Stimulated activated CD4-positive, alpha-beta T cell treated with anti-CD3 and anti-CD28 coated beads, Interleukin-1b, Interleukin-23, amount 100 ng/mL, for 1 hour (primary cell): ENCODE results near the gene MYO1C.
A peak's percentile ranks its signal among the peaks of the same experiment; 100 is the strongest.
"Not testable (repeated sequence)": the region's sequence is repeated elsewhere in the genome, so short reads cannot be mapped to it uniquely, and the experiment has no call there.

ENCODE experiments used
- DNase-seq, 2 donors: peaks; one replicate each; pipeline ENCODE4 v3.0.0-alpha.2; 2020; ENCODE audit warnings: low read depth in 2 of 2

MYO1C gene

DNA sequence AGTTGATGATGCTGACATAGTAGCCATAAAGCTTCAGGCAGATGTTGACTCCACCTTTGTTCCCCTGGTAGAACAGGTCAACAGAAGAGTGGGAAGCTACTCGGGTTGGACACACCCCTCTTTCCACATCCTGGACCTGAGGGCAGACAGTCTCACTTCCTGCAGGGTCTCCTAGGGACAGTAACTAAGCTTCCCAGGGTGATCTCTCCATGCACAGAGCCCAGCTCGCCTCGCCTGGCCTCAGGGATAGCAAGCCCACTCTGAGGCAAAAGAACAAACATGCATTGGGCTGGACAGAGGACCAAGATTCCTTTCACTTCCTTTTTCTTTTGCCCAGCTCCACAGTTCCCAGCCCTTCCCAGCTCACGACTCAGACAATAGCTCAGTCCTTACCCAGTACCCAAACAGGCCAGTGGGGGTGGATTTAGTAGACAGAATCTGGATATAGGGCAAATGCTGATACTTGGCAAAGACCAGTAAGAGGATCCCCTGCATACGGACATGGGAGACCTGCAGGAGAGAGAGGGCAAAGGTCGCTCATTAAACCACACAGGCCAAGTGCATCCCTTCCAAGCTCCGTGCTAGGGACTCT lies 16.9 kb upstream of the MYO1C start:
- DNase-seq = no peak

DNA sequence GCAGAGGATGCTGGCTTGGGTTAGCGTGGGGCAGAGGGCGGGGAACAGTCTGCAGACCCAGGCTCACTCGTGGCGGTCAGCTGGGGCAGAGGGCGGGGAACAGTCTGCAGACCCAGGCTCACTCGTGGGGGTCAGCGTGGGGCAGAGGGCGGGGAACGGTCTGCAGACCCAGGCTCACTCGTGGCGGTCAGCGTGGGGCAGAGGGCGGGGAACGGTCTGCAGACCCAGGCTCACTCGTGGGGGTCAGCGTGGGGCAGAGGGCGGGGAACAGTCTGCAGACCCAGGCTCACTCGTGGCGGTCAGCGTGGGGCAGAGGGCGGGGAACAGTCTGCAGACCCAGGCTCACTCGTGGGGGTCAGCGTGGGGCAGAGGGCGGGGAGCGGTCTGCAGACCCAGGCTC lies 16.2 kb upstream of the MYO1C start:
- DNase-seq = not testable (repeated sequence)

DNA sequence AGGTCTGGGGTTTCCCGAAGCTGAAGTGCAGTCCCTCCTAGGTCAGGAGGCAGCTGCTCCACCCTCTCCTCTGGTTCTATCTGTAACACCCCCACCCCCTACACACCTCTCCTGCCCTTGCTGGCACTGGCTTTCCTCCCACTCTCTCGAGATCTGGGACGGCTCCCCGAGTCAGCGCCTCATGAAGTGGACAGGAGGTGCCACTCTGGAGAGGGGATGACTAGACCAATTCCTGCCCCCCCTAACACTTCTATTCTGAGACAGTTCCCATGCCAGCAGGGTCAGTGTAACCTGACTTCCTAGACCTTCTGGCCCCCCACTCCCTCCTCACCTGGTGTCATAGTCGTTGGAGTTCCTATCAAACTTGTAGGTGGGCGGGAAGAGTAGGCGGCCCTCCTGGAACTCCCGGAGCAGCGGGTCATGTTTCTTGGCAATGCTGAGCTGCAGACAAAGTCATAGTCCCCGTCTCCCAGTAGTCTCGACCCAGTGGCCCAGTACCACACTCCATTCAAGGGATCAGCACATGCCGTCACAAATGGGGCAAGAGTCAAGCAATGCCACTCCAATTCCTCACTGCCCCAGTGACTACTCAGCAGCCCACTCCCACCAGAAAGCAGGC lies 14.3 kb upstream of the MYO1C start:
- DNase-seq = no peak

DNA sequence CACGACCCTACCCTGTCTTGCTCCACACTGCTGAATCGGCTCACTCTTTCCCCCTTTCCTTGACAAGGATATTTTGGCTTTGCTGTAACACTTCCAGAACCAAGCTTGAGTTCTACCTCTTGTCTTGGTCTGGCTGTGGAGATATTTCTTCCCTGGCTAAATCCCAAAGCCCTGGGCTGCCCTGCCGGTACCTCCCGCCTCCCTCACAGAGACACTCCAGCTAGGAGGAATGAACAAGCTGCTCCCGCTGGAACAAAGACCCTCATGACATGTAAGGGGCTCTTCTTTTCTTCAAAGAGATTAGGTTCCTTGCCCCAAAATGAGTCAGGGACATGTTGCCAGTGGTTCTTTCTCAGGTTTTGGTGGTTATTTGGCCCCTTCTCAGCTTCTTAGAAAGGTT lies 13.1 kb upstream of the MYO1C start:
- no peak for DNase-seq

DNA sequence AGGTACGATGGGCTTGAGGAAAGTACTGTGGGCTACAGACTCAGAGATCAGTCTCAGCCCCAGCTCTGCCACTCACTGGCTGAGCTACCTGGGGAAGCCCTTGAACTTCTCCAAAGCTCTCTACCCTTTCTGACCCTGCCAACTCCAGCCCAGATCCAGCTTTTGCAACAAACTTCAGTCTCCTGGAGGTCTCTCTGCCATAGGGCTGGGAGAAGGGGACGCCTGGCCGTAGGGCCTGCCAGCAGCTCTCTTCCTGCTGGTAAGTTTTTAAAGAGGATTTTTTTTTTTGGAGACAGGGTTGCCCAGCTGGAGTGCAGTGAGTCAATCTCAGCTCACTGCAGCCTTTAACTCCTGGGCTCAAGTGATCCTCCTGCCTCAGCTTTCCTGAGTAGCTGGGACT lies 12.4 kb upstream of the MYO1C start:
- DNase-seq = no peak

DNA sequence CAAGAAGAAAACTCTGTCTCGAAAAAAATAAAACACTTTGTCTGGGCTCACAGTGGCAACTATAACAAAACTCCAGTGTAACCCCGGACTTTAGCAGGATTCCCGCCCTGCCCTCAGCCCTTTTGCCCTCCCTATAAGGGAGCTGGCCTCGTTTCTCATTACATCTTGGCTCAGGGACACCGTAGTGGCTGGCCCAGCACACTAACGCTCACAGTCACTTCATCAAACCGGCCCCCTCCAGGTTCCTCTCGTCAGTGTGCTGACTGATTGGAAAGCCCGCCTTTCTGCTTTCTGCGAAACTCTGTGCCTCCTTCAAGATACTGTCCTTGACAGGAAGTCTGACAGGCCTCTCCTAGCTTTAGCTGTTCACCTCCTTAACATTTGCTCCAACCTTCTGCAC lies 11.2 kb upstream of the MYO1C start:
- no peak for DNase-seq

DNA sequence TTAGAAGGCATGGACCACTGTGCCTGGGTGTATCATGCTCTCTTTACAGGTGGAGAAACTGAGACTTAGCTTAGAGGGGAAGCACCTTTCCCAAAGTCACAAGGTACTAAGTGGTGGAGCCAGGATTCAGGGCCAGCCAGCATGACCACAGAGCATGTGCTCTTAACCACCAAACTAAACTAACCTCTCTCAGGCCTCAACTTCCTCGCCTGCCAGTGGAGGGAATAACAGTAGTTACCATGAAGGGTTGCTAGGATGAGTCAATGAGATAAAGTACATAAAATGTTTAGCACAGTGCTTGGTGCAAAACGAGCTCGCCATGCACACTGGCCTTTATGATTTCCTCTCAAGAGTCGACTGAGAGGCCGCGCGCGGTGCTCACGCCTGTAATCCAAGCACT lies 6.4 kb upstream of the MYO1C start:
- DNase-seq = no peak

DNA sequence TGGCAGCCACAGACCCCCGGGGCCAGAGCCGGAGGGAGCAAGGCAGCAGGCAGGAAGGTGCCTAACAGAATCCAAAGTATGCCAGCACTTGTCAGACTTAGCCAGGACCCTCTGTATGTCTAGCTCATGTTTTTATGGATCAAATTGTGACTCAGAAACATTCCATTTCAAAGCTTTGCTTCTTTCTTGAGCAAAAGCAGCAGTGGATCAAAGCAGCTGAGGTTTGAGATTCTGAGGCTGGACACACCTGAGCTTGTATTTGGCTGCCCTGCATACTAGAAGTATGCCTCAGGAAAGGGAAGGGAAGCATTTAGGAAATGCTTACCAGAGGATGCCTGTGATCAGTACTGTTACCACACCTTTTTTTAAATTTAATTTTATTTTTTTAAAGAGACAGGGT lies 5.7 kb upstream of the MYO1C start:
- DNase-seq = no peak

DNA sequence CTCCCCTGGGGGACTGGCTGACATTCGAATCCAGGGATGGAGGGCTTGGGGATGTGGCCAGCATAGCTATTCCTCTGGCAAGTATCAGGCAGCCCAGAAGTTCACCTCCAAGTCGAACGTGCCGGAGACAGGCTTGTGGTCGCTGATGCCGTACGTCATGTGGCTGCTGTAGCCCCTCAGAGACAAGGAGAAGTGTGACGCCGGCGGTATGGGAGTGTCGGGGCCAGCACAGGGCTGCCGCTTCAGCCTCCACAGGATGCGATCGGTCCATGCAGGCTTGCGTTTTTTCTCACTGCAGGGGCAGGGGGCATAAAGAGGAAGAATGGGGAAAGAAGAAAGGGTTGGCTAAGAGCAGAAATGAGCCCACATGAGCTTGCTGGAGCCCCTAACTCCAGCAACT lies 5.3 kb upstream of the MYO1C start:
- DNase-seq = no peak

DNA sequence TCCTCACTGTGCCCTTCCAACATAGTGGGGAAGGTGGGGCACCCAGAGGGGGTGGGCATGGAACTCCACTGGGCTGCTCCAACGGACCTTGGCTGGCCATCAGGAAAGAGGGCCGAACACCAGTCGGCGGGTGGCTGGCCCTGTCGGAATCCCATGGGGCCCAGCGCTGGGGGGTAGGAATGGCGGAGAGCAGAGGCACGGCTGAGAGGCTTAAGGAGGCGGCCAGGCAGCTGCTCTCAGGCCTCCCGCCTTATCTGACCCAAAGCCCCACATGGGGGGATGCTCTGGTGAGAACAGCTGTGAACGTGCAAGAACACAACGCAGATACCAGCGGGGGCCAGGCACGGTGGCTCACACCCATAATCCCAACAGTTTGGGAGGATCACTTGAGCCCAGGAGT lies 4.4 kb upstream of the MYO1C start:
- DNase-seq = no peak

DNA sequence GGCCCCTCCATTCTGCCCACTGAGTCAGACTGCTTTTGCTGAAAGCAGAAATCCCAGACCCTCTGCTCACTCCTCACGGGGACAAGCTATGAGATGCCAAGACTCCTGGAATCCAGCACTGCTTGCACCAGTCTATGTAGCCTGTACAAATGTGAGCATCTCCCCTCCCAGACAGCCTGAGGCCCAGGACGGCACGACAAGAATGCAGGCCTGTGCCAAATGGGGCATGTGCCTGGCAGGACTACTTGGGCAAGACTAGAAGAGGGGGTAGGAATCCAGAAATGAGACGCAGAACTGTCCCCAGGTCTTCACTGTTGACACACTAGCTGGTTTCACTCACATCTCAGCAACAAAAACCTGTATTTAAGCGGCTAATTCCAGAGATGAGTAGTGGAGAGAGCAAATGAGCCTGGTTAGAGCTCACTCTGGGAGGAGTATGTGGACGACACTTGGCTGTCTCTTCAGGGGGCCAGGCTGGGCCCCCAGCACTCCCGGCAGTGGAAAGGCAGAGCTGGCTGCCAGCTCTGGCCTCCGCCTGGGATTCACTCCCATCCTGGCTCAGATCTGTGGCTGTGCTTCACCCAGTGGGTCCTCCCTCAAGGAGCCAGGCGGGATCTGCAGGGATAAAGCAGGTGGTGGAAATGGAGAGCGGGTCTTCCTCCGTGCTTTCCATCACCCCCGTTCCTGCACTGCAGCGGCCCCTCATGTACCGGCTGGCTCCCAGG lies 2.9 kb upstream of the MYO1C start:
- DNase-seq = no peak

DNA sequence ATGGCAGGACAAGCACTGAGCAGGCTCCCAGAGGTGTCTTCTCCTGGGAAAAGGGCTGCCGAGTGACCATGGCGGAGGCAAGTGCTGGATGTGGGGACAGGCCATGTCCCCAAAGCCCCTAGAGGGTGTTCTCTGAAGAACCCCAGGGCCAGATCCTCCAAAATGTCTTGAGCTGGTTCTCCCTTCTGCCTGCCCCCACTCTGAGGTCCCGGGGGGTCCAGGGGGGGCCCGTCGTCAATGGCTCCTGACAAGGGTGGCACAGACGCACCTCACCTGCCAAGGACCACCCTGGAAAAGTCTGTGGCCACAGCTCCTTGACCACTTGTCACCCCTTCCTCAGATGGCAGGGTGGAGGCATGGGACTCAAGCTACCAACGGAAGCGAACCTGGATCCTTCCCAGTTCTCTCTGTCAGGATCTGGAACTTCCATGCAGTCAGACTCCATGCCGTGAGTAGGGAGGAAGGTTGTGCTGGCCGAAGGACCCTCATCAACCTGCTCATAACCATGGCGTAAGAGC lies 2.3 kb upstream of the MYO1C start:
- DNase-seq = no peak

DNA sequence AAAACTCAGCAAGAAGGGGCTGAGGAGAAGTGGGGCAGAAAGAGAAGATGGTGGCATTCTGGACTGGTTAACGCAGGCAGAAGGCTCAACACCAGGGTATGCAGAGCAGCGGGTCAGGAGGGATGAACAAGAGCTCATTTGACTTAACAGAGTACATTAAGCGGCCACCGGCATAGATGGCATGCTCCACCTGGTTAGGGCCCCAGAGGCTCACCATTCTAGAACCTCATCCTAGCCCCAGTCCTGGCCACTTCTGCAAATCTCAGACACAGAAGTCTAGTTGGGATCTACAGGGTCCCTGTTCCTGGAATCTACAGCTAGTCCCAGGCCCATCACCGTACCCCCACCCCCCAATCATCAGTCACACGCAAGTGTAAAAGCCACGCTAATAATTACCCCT lies 1.7 kb upstream of the MYO1C start:
- no peak for DNase-seq

DNA sequence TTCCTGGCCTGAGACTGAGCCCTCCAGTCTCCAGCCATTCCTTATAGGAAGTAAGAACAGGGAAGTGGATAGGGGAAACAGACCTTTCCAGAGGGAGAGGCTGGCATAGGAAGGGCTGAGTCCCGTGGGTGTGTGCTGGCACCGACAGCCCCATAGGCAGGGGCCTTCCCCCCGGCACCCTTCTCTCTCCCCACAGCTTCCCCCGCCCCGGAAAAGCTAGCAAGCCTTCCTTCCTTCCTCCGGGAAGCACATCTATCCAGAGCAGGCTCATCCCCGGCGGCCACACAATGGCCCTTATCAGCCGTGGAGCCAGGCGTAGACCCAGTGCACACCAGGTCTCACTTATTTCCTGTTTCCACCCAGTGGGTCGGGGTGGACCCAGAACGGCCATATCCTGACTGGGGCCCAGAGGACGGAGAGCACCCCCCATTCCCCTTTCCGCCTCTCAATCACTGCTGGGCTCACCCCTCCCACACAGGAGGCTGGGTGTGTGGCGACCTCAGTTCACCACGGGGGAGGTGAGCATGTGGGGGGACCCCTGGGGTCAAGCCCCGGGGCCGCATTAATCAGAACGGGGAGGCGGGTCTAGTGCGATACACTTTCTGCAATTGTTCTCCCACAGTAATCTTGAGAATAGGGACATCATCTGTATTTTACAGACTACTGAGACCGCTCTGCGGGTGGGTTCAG lies 950 bp upstream of the MYO1C start:
- no peak for DNase-seq

DNA sequence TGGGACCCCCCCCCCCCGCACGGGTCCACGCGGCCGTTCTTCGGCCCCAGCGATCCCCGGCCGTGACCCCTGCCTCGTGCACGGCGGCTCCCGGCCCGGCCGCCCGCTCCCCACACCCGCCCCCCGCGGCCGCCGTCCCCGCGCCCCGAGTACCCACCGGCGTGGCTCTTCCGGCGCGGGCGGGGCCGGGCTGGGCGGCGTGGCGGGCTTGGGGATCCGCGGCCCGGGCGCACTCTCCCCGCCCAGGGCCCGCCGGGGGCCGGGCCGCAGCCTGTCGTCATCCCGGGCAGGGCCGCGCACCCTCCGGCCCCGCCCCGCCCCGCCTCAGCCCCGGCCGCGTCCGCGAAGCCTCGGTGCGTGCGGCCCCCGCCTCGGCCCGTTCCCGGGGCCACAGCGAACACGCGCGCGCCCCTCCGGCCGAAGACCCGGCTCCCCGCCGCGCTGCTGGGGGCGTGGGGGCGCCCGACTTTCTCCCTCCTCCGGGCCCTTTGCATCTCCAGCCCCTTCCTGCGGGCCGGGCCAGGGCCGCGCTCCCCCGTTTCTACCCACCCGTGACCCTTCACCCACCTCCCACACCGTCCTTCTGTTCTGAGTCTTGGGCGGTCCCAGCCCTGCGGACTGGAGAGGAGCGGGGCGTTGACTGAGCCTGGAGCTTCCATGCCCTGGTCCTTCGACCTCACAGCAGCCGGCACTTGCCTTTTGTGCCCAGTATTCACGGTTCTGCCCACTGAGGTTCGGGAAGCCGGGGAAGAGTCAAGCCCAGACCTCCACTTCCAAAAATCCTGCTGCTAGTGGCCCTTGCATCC lies 840 bp downstream of the MYO1C start:
- no peak for DNase-seq

DNA sequence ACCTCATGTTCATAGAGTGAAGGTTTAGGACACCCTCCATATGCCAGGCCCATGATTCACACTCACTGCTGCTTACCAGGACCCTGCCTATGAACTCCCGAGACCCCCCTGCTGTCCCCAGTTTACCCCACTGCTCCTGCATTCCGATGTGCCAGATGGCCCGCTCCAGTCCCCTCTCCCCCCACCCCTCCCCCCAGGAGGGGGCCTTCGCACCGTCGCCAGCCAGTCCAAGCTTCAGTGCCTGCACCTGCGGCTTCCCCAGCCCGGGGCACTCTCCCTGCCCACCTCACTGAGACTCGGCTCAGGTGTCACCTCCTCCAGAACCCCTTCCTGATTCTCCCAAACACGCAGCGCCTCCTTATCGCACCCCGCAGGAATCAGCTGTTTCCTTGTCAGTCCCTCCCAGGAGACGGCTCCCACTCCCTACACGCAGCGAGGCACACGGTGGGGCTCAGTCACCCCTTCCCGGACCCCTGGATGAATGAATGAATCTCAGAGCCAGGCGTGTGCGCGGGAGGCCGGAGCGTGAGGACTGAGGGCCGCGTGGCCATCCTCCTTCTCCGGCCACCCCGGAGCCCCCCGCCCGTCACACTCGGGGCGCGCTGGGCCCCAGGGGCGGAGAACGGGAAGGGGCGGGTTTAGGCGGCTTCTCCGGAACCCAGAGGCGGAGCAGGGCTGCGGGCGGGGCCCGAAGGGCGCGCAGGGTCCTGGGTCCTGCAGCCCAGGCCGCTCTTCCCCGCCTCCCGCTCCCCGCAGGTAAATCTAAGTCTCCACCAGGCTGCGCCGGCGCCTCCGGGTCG lies 1.6 kb downstream of the MYO1C start:
- no peak for DNase-seq

DNA sequence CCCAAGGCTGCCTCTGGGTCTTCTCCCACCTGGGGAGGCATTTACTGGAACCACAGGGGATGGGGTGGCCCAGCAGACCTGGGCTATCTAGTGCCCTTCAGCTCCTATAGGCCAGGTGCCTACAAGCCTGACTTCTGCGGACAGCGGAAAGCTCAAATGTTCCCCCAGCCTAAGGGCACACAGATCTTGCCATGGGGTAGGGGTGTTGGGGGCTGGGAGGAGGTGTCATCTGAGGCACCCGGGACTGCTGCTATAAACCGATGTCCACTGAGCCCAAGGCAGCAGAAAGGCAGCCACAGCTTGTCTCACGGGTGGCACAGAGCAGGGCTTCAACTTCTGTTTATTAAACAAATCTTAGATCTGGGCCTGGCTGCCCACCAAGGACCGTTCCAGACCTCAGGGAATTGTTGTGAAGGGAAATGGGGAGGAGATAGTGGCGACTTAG lies 3.6 kb downstream of the MYO1C start:
- DNase-seq = no peak

DNA sequence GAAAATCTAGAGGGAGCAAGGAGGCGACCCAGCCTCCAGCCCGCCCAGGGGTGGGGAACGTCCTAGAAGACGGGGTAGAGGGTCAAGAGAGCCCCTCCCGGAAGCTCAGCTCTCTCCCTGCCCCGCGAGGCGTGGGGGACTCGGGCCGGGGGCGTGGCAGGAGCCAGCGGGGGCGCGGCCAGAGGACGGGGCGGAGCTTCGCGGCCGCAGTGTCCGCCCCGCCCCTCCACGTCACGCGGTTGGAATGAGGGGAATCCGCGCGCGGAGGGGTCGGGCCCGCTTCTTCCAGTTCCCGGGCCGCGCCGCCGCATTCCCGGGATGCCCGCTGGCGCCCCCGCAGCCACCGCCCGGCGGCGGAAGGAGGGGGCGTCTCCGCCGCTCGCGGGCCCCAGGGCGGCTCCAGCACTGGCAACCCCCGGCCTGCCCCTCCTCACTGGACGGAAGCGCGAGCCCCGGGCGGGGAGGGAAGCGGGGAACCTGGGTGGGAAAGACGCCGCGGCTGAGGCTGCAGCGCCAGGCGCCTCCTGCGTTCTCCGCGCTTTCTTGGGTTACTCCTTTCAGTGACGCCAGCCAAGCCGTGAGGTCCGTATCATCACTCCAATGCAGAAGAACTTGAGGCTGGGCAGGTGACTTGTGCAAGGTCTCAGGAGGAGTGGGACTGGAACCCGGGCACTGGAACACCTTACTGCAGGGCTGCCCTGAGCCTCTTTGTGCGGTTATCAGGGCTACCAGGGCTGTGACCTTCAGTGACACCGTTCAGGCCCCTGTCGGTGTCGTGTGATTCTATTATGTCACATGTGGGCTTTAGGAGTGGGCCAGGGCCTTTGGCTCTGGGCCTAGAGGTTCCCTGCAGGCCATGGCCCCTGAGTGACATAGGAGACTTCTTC lies 4.3 kb downstream of the MYO1C start:
- DNase-seq = peak; percentile 37 to 51

DNA sequence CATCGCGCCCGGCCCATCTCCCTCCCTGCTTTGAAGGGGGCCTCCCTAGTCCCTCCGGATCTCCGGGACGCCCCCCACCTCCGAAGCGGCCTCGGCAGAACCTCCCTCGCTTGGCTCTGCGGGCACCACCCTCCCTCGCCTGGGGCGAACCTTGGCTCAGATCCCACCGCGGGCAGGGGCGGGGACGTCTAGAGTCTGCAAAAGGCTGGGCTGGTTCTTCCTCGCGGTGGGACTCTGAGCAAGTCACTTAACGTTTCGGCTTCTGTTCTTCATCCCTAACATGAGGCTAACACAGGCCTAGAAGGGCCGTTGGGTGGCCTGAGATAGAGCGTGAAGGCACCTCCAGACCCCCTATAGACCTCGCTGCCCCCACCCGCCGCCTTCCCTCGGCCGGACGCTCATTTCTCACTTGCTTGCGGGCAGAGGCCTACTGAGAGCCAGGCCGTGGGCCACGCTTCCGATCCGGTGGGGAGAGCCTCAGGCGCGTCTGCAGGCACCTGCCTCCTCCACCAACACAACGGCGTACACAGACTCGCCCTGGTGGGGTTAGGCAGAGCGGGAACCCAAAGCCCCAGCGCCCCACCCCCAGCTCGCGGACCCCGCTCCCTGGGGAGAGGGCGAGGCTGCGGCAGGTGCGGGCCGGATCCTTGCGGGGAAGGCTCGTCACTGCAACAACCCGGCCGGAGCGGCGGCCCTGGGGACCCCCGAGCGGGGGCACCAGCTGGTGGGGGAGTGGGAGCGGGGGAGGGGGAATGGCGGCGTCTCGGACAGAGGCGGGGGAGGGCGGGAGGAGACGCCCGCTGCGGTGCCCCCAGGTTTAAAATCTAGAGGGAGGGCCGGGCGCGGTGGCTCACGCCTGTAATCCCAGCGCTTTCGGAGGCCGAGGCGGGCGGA lies 5.4 kb downstream of the MYO1C start:
- peak; percentile 53 to 63 for DNase-seq
